ENCODE results near the gene ZNF609. TPM values are rescaled to one million over a fixed set of nuclear protein-coding genes. Genes with fewer than 3 reads are reported as not detected.
A peak's percentile ranks its signal among the peaks of the same experiment; 100 is the strongest.

ZNF609 gene
- total and polyA plus RNA-seq, 2 of the 13 experiments (the other 11 are each of a cell fraction or from before 2014, with no cell fraction given) = 8.9 to 9.9 TPM

- TF ChIP-seq LRRFIP1 (CRISPR knock-in tag; conservative IDR thresholded peaks at IDR 0.05) (no peak), ZNF790 (CRISPR knock-in tag; IDR thresholded peaks at IDR 0.05; ENCODE audit: borderline replicate concordance) (no peak), FOXC1 (CRISPR knock-in tag; IDR thresholded peaks at IDR 0.05; ENCODE audit: borderline replicate concordance) (no peak), JUND (CRISPR knock-in tag; IDR thresholded peaks at IDR 0.05) (no peak), ZKSCAN8 (CRISPR knock-in tag; IDR thresholded peaks at IDR 0.05; ENCODE audit: borderline replicate concordance) (peak; percentile 56; the same call in 1 of the 2 replicates), ZBTB20 (CRISPR knock-in tag; IDR thresholded peaks at IDR 0.05; ENCODE audit: borderline replicate concordance, low read depth) (no peak; the same call in 1 of the 2 replicates), IKZF5 (CRISPR knock-in tag; IDR thresholded peaks at IDR 0.05) (peak; percentile 98), SALL2 (CRISPR knock-in tag; IDR thresholded peaks at IDR 0.05) (no peak), TAF1 (CRISPR knock-in tag; IDR thresholded peaks at IDR 0.05) (no peak), HNF4G (IDR thresholded peaks at IDR 0.05; ENCODE audit: borderline replicate concordance, low read depth, low read length) (peak; percentile 83), HNF4G (CRISPR knock-in tag; IDR thresholded peaks at IDR 0.05; ENCODE audit: borderline replicate concordance, low read depth) (peak; percentile 60; the same call in 1 of the 2 replicates), FOSL1 (CRISPR knock-in tag; IDR thresholded peaks at IDR 0.05; ENCODE audit: borderline replicate concordance) (no peak), ZNF616 (CRISPR knock-in tag; IDR thresholded peaks at IDR 0.05; ENCODE audit: low read depth) (no peak), ZKSCAN1 (IDR thresholded peaks at IDR 0.05; ENCODE audit: low read length) (no peak), ZSCAN12 (CRISPR knock-in tag; IDR thresholded peaks at IDR 0.05) (0 out of 2 replicates have a peak, but pooled peaks have one; percentile 52), TBX2 (CRISPR knock-in tag; IDR thresholded peaks at IDR 0.05; ENCODE audit: borderline replicate concordance) (no peak), HCFC1 (IDR thresholded peaks at IDR 0.05; ENCODE audit: low read depth, low read length) (no peak), ZNF619 (CRISPR knock-in tag; IDR thresholded peaks at IDR 0.05) (no peak), ZNF784 (CRISPR knock-in tag; IDR thresholded peaks at IDR 0.05; ENCODE audit: borderline replicate concordance) (no peak), SRSF4 (IDR thresholded peaks at IDR 0.05; ENCODE audit: low read depth, low read length, poor library complexity, severe bottlenecking) (no peak), MAX (IDR thresholded peaks at IDR 0.05) (peak; percentile 22; the same call in 1 of the 2 replicates), ZFYVE20 (CRISPR knock-in tag; IDR thresholded peaks at IDR 0.05; ENCODE audit: borderline replicate concordance, low read depth) (no peak), ZNF713 (CRISPR knock-in tag; IDR thresholded peaks at IDR 0.05) (no peak), SRSF9 (IDR thresholded peaks at IDR 0.05; ENCODE audit: borderline replicate concordance, insufficient read depth, low read depth, low read length, poor library complexity, severe bottlenecking) (no peak), NFE2L1 (CRISPR knock-in tag; IDR thresholded peaks at IDR 0.05; ENCODE audit: borderline replicate concordance) (no peak), ARID2 (CRISPR knock-in tag; IDR thresholded peaks at IDR 0.05; ENCODE audit: borderline replicate concordance) (no peak), SMC3 (IDR thresholded peaks at IDR 0.05; ENCODE audit: low read length) (no peak)
Observed at GRCh38 chr15:64610257-64610919, 150.0 kb downstream of the ZNF609 start (continued).
